ENCODE data around the gene NEB.

- TF ChIP-seq EZH2 (IDR thresholded peaks at IDR 0.05; ENCODE audit: borderline replicate concordance, insufficient read depth, low read depth, low read length, poor library complexity, severe bottlenecking), result no peak
- TF ChIP-seq, protein P1, sequence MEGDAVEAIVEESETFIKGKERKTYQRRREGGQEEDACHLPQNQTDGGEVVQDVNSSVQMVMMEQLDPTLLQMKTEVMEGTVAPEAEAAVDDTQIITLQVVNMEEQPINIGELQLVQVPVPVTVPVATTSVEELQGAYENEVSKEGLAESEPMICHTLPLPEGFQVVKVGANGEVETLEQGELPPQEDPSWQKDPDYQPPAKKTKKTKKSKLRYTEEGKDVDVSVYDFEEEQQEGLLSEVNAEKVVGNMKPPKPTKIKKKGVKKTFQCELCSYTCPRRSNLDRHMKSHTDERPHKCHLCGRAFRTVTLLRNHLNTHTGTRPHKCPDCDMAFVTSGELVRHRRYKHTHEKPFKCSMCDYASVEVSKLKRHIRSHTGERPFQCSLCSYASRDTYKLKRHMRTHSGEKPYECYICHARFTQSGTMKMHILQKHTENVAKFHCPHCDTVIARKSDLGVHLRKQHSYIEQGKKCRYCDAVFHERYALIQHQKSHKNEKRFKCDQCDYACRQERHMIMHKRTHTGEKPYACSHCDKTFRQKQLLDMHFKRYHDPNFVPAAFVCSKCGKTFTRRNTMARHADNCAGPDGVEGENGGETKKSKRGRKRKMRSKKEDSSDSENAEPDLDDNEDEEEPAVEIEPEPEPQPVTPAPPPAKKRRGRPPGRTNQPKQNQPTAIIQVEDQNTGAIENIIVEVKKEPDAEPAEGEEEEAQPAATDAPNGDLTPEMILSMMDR (IDR thresholded peaks at IDR 0.05), result no peak
Measured at GRCh38 chr2:151760139-151760650, 25.9 kb upstream of the NEB start.
